ENCODE data around the gene KDM6B.

The KDM6B gene

DNA sequence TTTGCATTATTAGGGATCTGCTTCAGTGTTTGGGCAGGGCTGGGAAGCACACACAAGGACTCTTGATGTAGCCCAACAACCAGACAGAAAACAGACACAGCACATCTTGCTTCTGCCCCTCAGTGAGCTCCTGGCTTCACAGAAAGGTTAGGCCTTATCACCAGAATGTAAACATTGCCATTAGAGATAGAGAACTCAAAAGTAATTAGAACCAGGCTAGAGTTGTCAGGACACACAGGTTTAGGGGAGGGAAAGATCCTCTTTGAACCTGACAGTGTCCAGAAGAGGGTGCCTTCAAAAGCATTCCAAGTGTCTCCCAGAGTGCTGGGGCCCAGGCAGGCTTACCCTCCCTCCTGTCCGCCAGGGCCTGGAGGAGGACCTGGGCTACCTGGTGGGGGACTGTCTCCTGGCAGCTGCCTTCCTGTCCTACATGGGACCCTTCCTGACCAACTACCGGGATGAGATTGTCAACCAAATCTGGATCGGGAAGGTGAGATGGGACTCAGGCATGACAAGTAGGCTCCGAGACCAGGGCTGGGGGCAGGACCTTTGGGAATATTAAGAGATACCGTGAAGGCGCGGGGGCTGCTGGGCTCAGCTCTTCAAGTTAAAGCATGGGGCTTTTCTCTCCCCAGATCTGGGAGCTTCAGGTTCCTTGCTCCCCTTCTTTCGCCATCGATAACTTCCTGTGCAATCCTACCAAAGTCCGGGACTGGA is 16.9 kb upstream of the KDM6B start:
- H3K14ac ChIP-seq (ENCODE audit: low read length): no peak overlapping the region

DNA sequence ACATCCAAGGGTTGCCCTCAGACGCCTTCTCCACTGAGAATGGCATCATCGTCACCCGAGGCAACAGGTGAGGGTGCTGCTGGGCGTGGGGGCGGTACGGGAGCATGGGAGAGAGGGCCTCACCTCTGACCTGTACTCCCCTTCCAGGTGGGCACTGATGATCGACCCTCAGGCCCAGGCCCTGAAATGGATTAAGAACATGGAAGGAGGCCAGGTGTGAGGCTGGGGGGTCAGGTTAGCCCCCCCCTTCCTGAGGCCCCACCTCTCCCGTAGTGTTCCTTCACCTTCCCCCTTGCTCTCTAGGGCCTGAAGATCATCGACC is 16.4 kb upstream of the KDM6B start:
- no peak overlapping the region for H3K4ac ChIP-seq (ENCODE audit: low read length)
- H3K4me3 ChIP-seq (ENCODE audit: low read length in 2 of 2): no peak overlapping the region
- H3K23ac ChIP-seq (ENCODE audit: low read depth, low read length, poor library complexity): no peak overlapping the region
- H2BK120ac ChIP-seq (ENCODE audit: low read depth, low read length): no peak overlapping the region
- H2AFZ ChIP-seq (ENCODE audit: low read length): no peak overlapping the region
- no peak overlapping the region for H2AK5ac ChIP-seq (ENCODE audit: low read depth, low read length)
- H4K91ac ChIP-seq (ENCODE audit: low read depth, low read length, poor library complexity): no peak overlapping the region
- H3K36me3 ChIP-seq (replicated peaks in 1 of 2; ENCODE audit: control insufficient read depth in 2 of 2, insufficient read depth in 2 of 2, low read length in 2 of 2): no peaks in the 10 kb centered on the region
- peaks cover 0 to 47% (median 4%) of the 10 kb centered on the region in 3 experiments for H3K27me3 ChIP-seq (ENCODE audit: control insufficient read depth in 3 of 3, insufficient read depth in 3 of 3, low read depth in 1 of 3, low read length in 3 of 3)
- no peak overlapping the region for H3K14ac ChIP-seq (ENCODE audit: low read length)
- no peak overlapping the region for H3K18ac ChIP-seq (ENCODE audit: low read length)
- no peak overlapping the region for H3K4me2 ChIP-seq (ENCODE audit: insufficient read depth, low read length, poor library complexity, severe bottlenecking)
- H2BK15ac ChIP-seq (ENCODE audit: low read length): no peak overlapping the region
- H3K79me1 ChIP-seq (ENCODE audit: low read depth, low read length): no peaks in the 10 kb centered on the region
- peak overlapping the region; percentile 70 for H3K9ac ChIP-seq (ENCODE audit: low read depth, low read length, poor library complexity)
- no peak overlapping the region for H2BK5ac ChIP-seq (ENCODE audit: low read length)
- H3K27ac ChIP-seq (replicated peaks; ENCODE audit: low read length): no peak overlapping the region
- WGBS, 2 donors (ENCODE audit: extremely low coverage in 2 of 2, insufficient read length in 2 of 2, insufficient replicate concordance in 1 of 2): no CpG with 5 or more reads among the region's 9 CpGs
- no peaks in the 10 kb centered on the region for H3K9me3 ChIP-seq (replicated peaks in 1 of 2; ENCODE audit: control insufficient read depth in 2 of 2, insufficient read depth in 1 of 2, low read depth in 1 of 2, low read length in 2 of 2)
- no peak overlapping the region for H2BK12ac ChIP-seq (ENCODE audit: low read length)
- H4K8ac ChIP-seq (ENCODE audit: low read depth, low read length): no peak overlapping the region
- no peaks in the 10 kb centered on the region for H3K4me1 ChIP-seq (ENCODE audit: control insufficient read depth in 2 of 2, insufficient read depth in 1 of 2, low read depth in 1 of 2, low read length in 2 of 2)
- no peak for DNase-seq (ENCODE audit: low spot score)

More for the DNA sequence above, 16.9 kb upstream of the KDM6B start:
- Histone ChIP-seq H3K18ac (ENCODE audit: low read length) (no peak overlapping the region), H4K8ac (ENCODE audit: low read depth, low read length) (no peak overlapping the region), H2BK15ac (ENCODE audit: low read length) (no peak overlapping the region), H3K4ac (ENCODE audit: low read length) (no peak overlapping the region), H2AK5ac (ENCODE audit: low read depth, low read length) (no peak overlapping the region), H2BK120ac (ENCODE audit: low read depth, low read length) (no peak overlapping the region), H3K79me1 (ENCODE audit: low read depth, low read length) (no peaks in the 10 kb centered on the region), H3K4me3 (ENCODE audit: low read length in 2 of 2) (no peak overlapping the region), H3K4me2 (ENCODE audit: insufficient read depth, low read length, poor library complexity, severe bottlenecking) (no peak overlapping the region), H3K27ac (replicated peaks; ENCODE audit: low read length) (no peak overlapping the region), H2BK12ac (ENCODE audit: low read length) (no peak overlapping the region), H3K9me3 (replicated peaks in 1 of 2; ENCODE audit: control insufficient read depth in 2 of 2, insufficient read depth in 1 of 2, low read depth in 1 of 2, low read length in 2 of 2) (no peaks in the 10 kb centered on the region), H2BK5ac (ENCODE audit: low read length) (no peak overlapping the region), H3K9ac (ENCODE audit: low read depth, low read length, poor library complexity) (peak overlapping the region; percentile 70), H3K27me3 (ENCODE audit: control insufficient read depth in 3 of 3, insufficient read depth in 3 of 3, low read depth in 1 of 3, low read length in 3 of 3) (peaks cover 0 to 47% (median 4%) of the 10 kb centered on the region in 3 experiments), H3K36me3 (replicated peaks in 1 of 2; ENCODE audit: control insufficient read depth in 2 of 2, insufficient read depth in 2 of 2, low read length in 2 of 2) (no peaks in the 10 kb centered on the region), H3K23ac (ENCODE audit: low read depth, low read length, poor library complexity) (no peak overlapping the region), H2AFZ (ENCODE audit: low read length) (no peak overlapping the region), H3K4me1 (ENCODE audit: control insufficient read depth in 2 of 2, insufficient read depth in 1 of 2, low read depth in 1 of 2, low read length in 2 of 2) (no peaks in the 10 kb centered on the region), H4K91ac (ENCODE audit: low read depth, low read length, poor library complexity) (no peak overlapping the region)
- no CpG with 5 or more reads among the region's 10 CpGs for WGBS, 2 donors (ENCODE audit: extremely low coverage in 2 of 2, insufficient read length in 2 of 2, insufficient replicate concordance in 1 of 2)
- DNase-seq (ENCODE audit: low spot score): no peak

DNA sequence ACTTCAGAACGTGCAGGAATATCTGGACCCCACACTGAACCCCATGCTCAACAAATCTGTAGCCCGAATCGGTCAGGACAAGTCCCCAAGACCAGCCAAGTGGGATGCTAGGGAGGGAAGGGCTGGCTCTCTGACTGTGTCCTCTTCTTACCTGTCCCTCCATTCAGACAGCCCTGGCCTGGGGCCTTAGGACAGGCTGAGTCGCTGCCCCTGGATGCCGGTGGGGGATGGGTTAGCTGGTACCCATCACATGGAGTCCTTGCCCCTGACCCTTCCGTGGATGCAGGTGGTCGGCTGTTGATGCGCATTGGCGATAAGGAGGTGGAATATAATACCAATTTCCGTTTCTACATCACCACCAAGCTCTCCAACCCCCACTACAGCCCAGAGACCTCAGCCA is 16.0 kb upstream of the KDM6B start:
- no peak overlapping the region for H2BK15ac ChIP-seq (ENCODE audit: low read length)
- H4K8ac ChIP-seq (ENCODE audit: low read depth, low read length): no peak overlapping the region
- H3K18ac ChIP-seq (ENCODE audit: low read length): no peak overlapping the region
- H2BK120ac ChIP-seq (ENCODE audit: low read depth, low read length): no peak overlapping the region
- no peak overlapping the region for H3K9ac ChIP-seq (ENCODE audit: low read depth, low read length, poor library complexity)
- H3K14ac ChIP-seq (ENCODE audit: low read length): peak overlapping the region; percentile 26
- no peaks in the 10 kb centered on the region for H3K4me1 ChIP-seq (ENCODE audit: control insufficient read depth in 2 of 2, insufficient read depth in 1 of 2, low read depth in 1 of 2, low read length in 2 of 2)
- no peaks in the 10 kb centered on the region for H3K79me1 ChIP-seq (ENCODE audit: low read depth, low read length)
- no peak overlapping the region for H3K4me2 ChIP-seq (ENCODE audit: insufficient read depth, low read length, poor library complexity, severe bottlenecking)
- no peak overlapping the region for H4K91ac ChIP-seq (ENCODE audit: low read depth, low read length, poor library complexity)
- no peak overlapping the region for H2BK12ac ChIP-seq (ENCODE audit: low read length)
- no peaks in the 10 kb centered on the region for H3K36me3 ChIP-seq (replicated peaks in 1 of 2; ENCODE audit: control insufficient read depth in 2 of 2, insufficient read depth in 2 of 2, low read length in 2 of 2)
- no peak overlapping the region for H3K4me3 ChIP-seq (ENCODE audit: low read length in 2 of 2)
- H2AK5ac ChIP-seq (ENCODE audit: low read depth, low read length): no peak overlapping the region
- no peak overlapping the region for H3K27ac ChIP-seq (replicated peaks; ENCODE audit: low read length)
- H3K23ac ChIP-seq (ENCODE audit: low read depth, low read length, poor library complexity): peak overlapping the region; percentile 34
- no peak overlapping the region for H2AFZ ChIP-seq (ENCODE audit: low read length)
- H3K27me3 ChIP-seq (ENCODE audit: control insufficient read depth in 3 of 3, insufficient read depth in 3 of 3, low read depth in 1 of 3, low read length in 3 of 3): peaks cover 0 to 47% (median 4%) of the 10 kb centered on the region in 3 experiments
- WGBS, 2 donors (ENCODE audit: extremely low coverage in 2 of 2, insufficient read length in 2 of 2, insufficient replicate concordance in 1 of 2): no CpG with 5 or more reads among the region's 10 CpGs
- no peaks in the 10 kb centered on the region for H3K9me3 ChIP-seq (replicated peaks in 1 of 2; ENCODE audit: control insufficient read depth in 2 of 2, insufficient read depth in 1 of 2, low read depth in 1 of 2, low read length in 2 of 2)
- DNase-seq (ENCODE audit: low spot score): no peak
- no peak overlapping the region for H3K4ac ChIP-seq (ENCODE audit: low read length)
- no peak overlapping the region for H2BK5ac ChIP-seq (ENCODE audit: low read length)

GRCh38 chr17:7818746-7819645 is 15.0 kb upstream of the KDM6B start:
- Histone ChIP-seq H3K4me1 (ENCODE audit: control insufficient read depth in 2 of 2, insufficient read depth in 1 of 2, low read depth in 1 of 2, low read length in 2 of 2) (peaks cover 0 to 2% of the 10 kb centered on the region in 2 donors), H3K14ac (ENCODE audit: low read length) (peak overlapping the region; percentile 67), H4K91ac (ENCODE audit: low read depth, low read length, poor library complexity) (no peak overlapping the region), H4K8ac (ENCODE audit: low read depth, low read length) (no peak overlapping the region), H3K18ac (ENCODE audit: low read length) (peak overlapping the region; percentile 11), H3K9ac (ENCODE audit: low read depth, low read length, poor library complexity) (no peak overlapping the region), H3K4me2 (ENCODE audit: insufficient read depth, low read length, poor library complexity, severe bottlenecking) (no peak overlapping the region), H2AK5ac (ENCODE audit: low read depth, low read length) (peak overlapping the region; percentile 89), H2BK12ac (ENCODE audit: low read length) (peak overlapping the region; percentile 30), H3K27me3 (ENCODE audit: control insufficient read depth in 3 of 3, insufficient read depth in 3 of 3, low read depth in 1 of 3, low read length in 3 of 3) (peaks cover 0 to 55% (median 11%) of the 10 kb centered on the region in 3 experiments), H3K9me3 (replicated peaks in 1 of 2; ENCODE audit: control insufficient read depth in 2 of 2, insufficient read depth in 1 of 2, low read depth in 1 of 2, low read length in 2 of 2) (no peaks in the 10 kb centered on the region), H3K4me3 (ENCODE audit: low read length in 2 of 2) (no peak overlapping the region), H2BK15ac (ENCODE audit: low read length) (peak overlapping the region; percentile 42), H3K79me1 (ENCODE audit: low read depth, low read length) (peaks cover 2% of the 10 kb centered on the region), H2AFZ (ENCODE audit: low read length) (no peak overlapping the region), H3K4ac (ENCODE audit: low read length) (no peak overlapping the region), H2BK5ac (ENCODE audit: low read length) (peak overlapping the region; percentile 48), H3K23ac (ENCODE audit: low read depth, low read length, poor library complexity) (no peak overlapping the region), H3K36me3 (replicated peaks in 1 of 2; ENCODE audit: control insufficient read depth in 2 of 2, insufficient read depth in 2 of 2, low read length in 2 of 2) (no peaks in the 10 kb centered on the region), H3K27ac (replicated peaks; ENCODE audit: low read length) (no peak overlapping the region), H2BK120ac (ENCODE audit: low read depth, low read length) (peak overlapping the region; percentile 21)
- DNase-seq (ENCODE audit: low spot score): no peak
- WGBS, 2 donors (ENCODE audit: extremely low coverage in 2 of 2, insufficient read length in 2 of 2, insufficient replicate concordance in 1 of 2): no CpG with 5 or more reads among the region's 27 CpGs
